NOMO-1 (cell line): ENCODE data around the gene CCDC60.
A peak's percentile ranks its signal among the peaks of the same experiment; 100 is the strongest.

Experiments used
- DNase-seq, 2 experiments: peaks; one replicate each; lab custom pipeline; 2025; ENCODE audit not compliant: unreplicated experiment in 2 of 2; lab: John Stamatoyannopoulos, UW

The CCDC60 gene

GRCh38 chr12:119440803-119441360 lies 106.4 kb downstream of the CCDC60 start:
- DNase-seq, result no peak

- peak in 1 of 2 experiments; percentile 29 for DNase-seq
These were observed 110.0 kb downstream of the CCDC60 start for GRCh38 chr12:119444462-119445044.

GRCh38 chr12:119446459-119446858 lies 111.9 kb downstream of the CCDC60 start:
- no peak for DNase-seq

GRCh38 chr12:119447126-119447525 lies 112.6 kb downstream of the CCDC60 start:
- no peak for DNase-seq

GRCh38 chr12:119447618-119448017 lies 113.1 kb downstream of the CCDC60 start:
- no peak for DNase-seq

- no peak for DNase-seq
These were observed 114.1 kb downstream of the CCDC60 start for GRCh38 chr12:119448611-119449131.

- DNase-seq, result no peak
These were observed 116.2 kb downstream of the CCDC60 start for GRCh38 chr12:119450771-119451170.

- DNase-seq, result no peak
These were observed 122.3 kb downstream of the CCDC60 start for GRCh38 chr12:119456824-119457223.

- no peak for DNase-seq
These were observed 122.7 kb downstream of the CCDC60 start for GRCh38 chr12:119457271-119457670.

GRCh38 chr12:119459481-119459880 lies 125.0 kb downstream of the CCDC60 start:
- no peak for DNase-seq

- no peak for DNase-seq
These were observed 126.3 kb downstream of the CCDC60 start for GRCh38 chr12:119460876-119461275.

- DNase-seq, result no peak
These were observed 127.2 kb downstream of the CCDC60 start for GRCh38 chr12:119461636-119462214.

- DNase-seq, result no peak
These were observed 128.8 kb downstream of the CCDC60 start for GRCh38 chr12:119463211-119463926.

GRCh38 chr12:119468296-119468695 lies 133.8 kb downstream of the CCDC60 start:
- no peak for DNase-seq

GRCh38 chr12:119475650-119476049 lies 141.1 kb downstream of the CCDC60 start:
- no peak for DNase-seq

GRCh38 chr12:119476951-119477350 lies 142.4 kb downstream of the CCDC60 start:
- no peak for DNase-seq

GRCh38 chr12:119479121-119479561 lies 144.6 kb downstream of the CCDC60 start:
- no peak for DNase-seq

- no peak for DNase-seq
These were observed 146.0 kb downstream of the CCDC60 start for GRCh38 chr12:119480551-119480950.

- no peak for DNase-seq
These were observed 152.1 kb downstream of the CCDC60 start for GRCh38 chr12:119486599-119487154.

- no peak for DNase-seq
These were observed 157.3 kb downstream of the CCDC60 start for GRCh38 chr12:119491814-119492213.

- DNase-seq, result no peak
These were observed 165.7 kb downstream of the CCDC60 start for GRCh38 chr12:119500209-119500608.
